K562 (cell line): ENCODE results near the gene FBP2. TPM values are rescaled to one million over a fixed set of nuclear protein-coding genes. Genes with fewer than 3 reads are reported as not detected.

ENCODE experiments used
- BACH1 ChIP-seq: fragments of 200-800 bp; sonication (Bioruptor generic); IDR thresholded peaks from 2 replicates; pipeline ENCODE4 v1.6.1; 2016; ENCODE audit warnings: missing genetic modification characterization, missing compliant biosample characterization
- CGGBP1 ChIP-seq: fragments of 250-450 bp; sonication (Bioruptor Pico); IDR thresholded peaks from 2 replicates; pipeline ENCODE4 v1.9.0; 2021; ENCODE audit warnings: mild to moderate bottlenecking
- CTCFL ChIP-seq: IDR thresholded peaks from 2 replicates; pipeline ENCODE4 v1.6.1; 2011; ENCODE audit warnings: borderline replicate concordance, low read depth, mild to moderate bottlenecking, moderate library complexity, low read length; ENCODE audit not compliant: insufficient read depth, poor library complexity, severe bottlenecking
- DMBX1 ChIP-seq: fragments of 250-450 bp; sonication (Bioruptor Pico); IDR thresholded peaks from 2 replicates; pipeline ENCODE4 v1.8.0; 2022; ENCODE audit warnings: inconsistent platforms, mild to moderate bottlenecking, moderate library complexity, borderline replicate concordance
- JUND ChIP-seq, 2 experiments: IDR thresholded peaks; 2 replicates in 1 of 2; 3 replicates in 1 of 2; pipeline ENCODE4 v1.6.1; 2011; ENCODE audit warnings: borderline replicate concordance in 2 of 2, low read depth in 2 of 2, low read length in 2 of 2, improper control_type of control experiment in 1 of 2, missing biosample characterization in 1 of 2, missing genetic modification characterization in 1 of 2, missing genetic modification reagents in 1 of 2
- MYC ChIP-seq, 2 experiments: fragments of 250-450 bp in 1 of 2; sonication (Bioruptor Pico) in 1 of 2; IDR thresholded peaks; 2 replicates each; pipeline versions ENCODE4 v1.5.1 to v1.6.1; 2012 to 2021; ENCODE audit warnings: low read depth in 2 of 2, borderline replicate concordance in 1 of 2, improper control_type of control experiment in 1 of 2, low read length in 1 of 2, mild to moderate bottlenecking in 1 of 2, moderate library complexity in 1 of 2
- PML ChIP-seq: IDR thresholded peaks from 2 replicates; pipeline ENCODE4 v1.6.1; 2012; ENCODE audit warnings: low read length, inconsistent platforms
- RB1 ChIP-seq: fragments of 450-650 bp; IDR thresholded peaks from 2 replicates; pipeline ENCODE4 v1.6.1; 2017; ENCODE audit warnings: low read depth, mild to moderate bottlenecking
- RHOXF2B ChIP-seq: fragments of 250-450 bp; sonication (Bioruptor Pico); conservative IDR thresholded peaks from 2 replicates; pipeline ENCODE4 v1.5.1; 2021
- SRF ChIP-seq, 2 experiments: fragments of 250-450, 450-650 bp in 1 of 2; sonication (Bioruptor Pico) in 1 of 2; sonication (generic) in 1 of 2; formaldehyde crosslinking; IDR thresholded peaks; 2 replicates each; pipeline versions ENCODE4 v1.5.0 to v1.5.1; 2020 to 2022; ENCODE audit warnings: mild to moderate bottlenecking in 1 of 2, missing genetic modification reagents in 1 of 2
- ZBTB2 ChIP-seq: fragments of 450-650 bp; IDR thresholded peaks from 2 replicates; pipeline ENCODE4 v1.6.1; 2016; ENCODE audit warnings: antibody characterized with exemption
- ZNF134 ChIP-seq: fragments of 250-450 bp; sonication (Bioruptor Pico); conservative IDR thresholded peaks from 2 replicates; pipeline ENCODE4 v1.4.0; 2020
- ZNF224 ChIP-seq: sonication (generic); formaldehyde crosslinking; IDR thresholded peaks from 2 replicates; pipeline ENCODE4 v1.8.0; 2022; ENCODE audit warnings: mild to moderate bottlenecking, missing genetic modification reagents
- polyA plus RNA-seq, 8 experiments: library from polyadenylated mRNA; depleted of rRNA in 4 of 8; stranded (reverse) in 5 of 8; unstranded in 3 of 8; fragments of >200 nt; fragmentation: Nextera tagmentation in 2 of 8; fragmentation: Illumina TruSeq in 1 of 8; extraction: Ambion mirVana in 2 of 8; extraction: Trizol in 1 of 8; gene quantifications; 2 replicates each; pipeline versions ENCODE4 v1.2.1 to v1.2.3, GENCODE V29; 2011 to 2014; ENCODE audit warnings: inconsistent platforms in 1 of 8, missing spikeins in 1 of 8
- total RNA-seq, 7 experiments: library from RNA; depleted of rRNA in 6 of 7; stranded (reverse); fragments of >200 nt in 6 of 7; fragmentation: Illumina TruSeq in 2 of 7; extraction: Trizol in 2 of 7; gene quantifications; 2 replicates each; pipeline versions ENCODE4 v1.2.1 to v1.2.3, GENCODE V29; 2011 to 2021; ENCODE audit warnings: low replicate concordance in 1 of 7

Gene FBP2
- total and polyA plus RNA-seq, 9 of the 15 experiments (the other 6 are each of a cell fraction or from before 2014, with no cell fraction given): 0.06 TPM; not detected in 7

GRCh38 chr9:94603259-94604160, 9.9 kb upstream of the FBP2 start (continued):
- TF ChIP-seq RB1 (0 out of 2 replicates have a peak, but pooled peaks have one; percentile 21), ZNF134 (CRISPR knock-in tag) (no peak), SRF (CRISPR knock-in tag; IDR thresholded peaks at IDR 0.05) (no peak), CGGBP1 (CRISPR knock-in tag) (no peak), RHOXF2B (CRISPR knock-in tag) (no peak), JUND (IDR thresholded peaks at IDR 0.05; ENCODE audit: borderline replicate concordance, low read depth, low read length) (peak; percentile 64; the same call in 1 of the 2 replicates), JUND (tag; IDR thresholded peaks at IDR 0.05; ENCODE audit: borderline replicate concordance, low read depth, low read length) (peak; percentile 47; the same call in 1 of the 3 replicates), PML (no peak), MYC (IDR thresholded peaks at IDR 0.05; ENCODE audit: low read depth, low read length) (0 out of 2 replicates have a peak, but pooled peaks have one; percentile 23), MYC (CRISPR knock-in tag; IDR thresholded peaks at IDR 0.05; ENCODE audit: borderline replicate concordance, low read depth) (no peak), BACH1 (tag) (no peak), CTCFL (no peak), ZNF224 (no peak), DMBX1 (CRISPR knock-in tag) (no peak), ZBTB2 (no peak)
